PC-9 (cell line): ENCODE measurements around the gene FBXO45. TPM values are rescaled to one million over a fixed set of nuclear protein-coding genes. Genes with fewer than 3 reads are reported as not detected.

Experiments used
- BruUV-seq: library from RNA; stranded (reverse); fragments of 400-500 nt; replicated peaks from 2 replicates; lab custom pipeline; 2021; lab: Mats Ljungman, UMichigan
- CTCF ChIA-PET: fragments of 300-600 bp; sonication (Branson Sonifier 250); formaldehyde crosslinking; loops from one replicate; lab custom pipeline; 2022; ENCODE audit warnings: antibody characterized with exemption; lab: Charles Lee
- POLR2A ChIA-PET: fragments of 300-600 bp; sonication (Branson Sonifier 250); formaldehyde crosslinking; loops from one replicate; lab custom pipeline; 2022; ENCODE audit warnings: antibody characterized with exemption; ENCODE audit not compliant: unreplicated experiment; lab: Charles Lee
- DNase-seq, 2 experiments: peaks; one replicate each; pipeline versions ENCODE4 v3.0.0 to v3.0.0-alpha.2; 2015 to 2022; ENCODE audit warnings: mixed read lengths in 1 of 2
- H2AFZ ChIP-seq: fragments of 200-600 bp; sonication (generic); 2 replicates; pipeline ENCODE4 v1.8.1; 2017; ENCODE audit warnings: antibody characterized with exemption
- H3F3A ChIP-seq: fragments of 200-600 bp; sonication (generic); 2 replicates; pipeline ENCODE4 v1.8.1; 2017; ENCODE audit warnings: antibody characterized with exemption, mild to moderate bottlenecking, low read depth; ENCODE audit not compliant: insufficient read depth
- H3K27ac ChIP-seq: fragments of 200-600 bp; sonication (generic); 2 replicates; pipeline ENCODE4 v1.6.1; 2016; ENCODE audit warnings: mixed run types
- H3K27me3 ChIP-seq: fragments of 200-600 bp; sonication (generic); 2 replicates; pipeline ENCODE4 v1.6.1; 2016; ENCODE audit warnings: low read depth, mixed run types; ENCODE audit not compliant: insufficient read depth
- H3K36me3 ChIP-seq: fragments of 200-600 bp; sonication (generic); 2 replicates; pipeline ENCODE4 v1.6.1; 2016; ENCODE audit warnings: low read depth, mixed run types
- H3K4me1 ChIP-seq: fragments of 200-600 bp; sonication (generic); replicated peaks from 2 replicates; pipeline ENCODE4 v1.6.1; 2016; ENCODE audit warnings: mixed run types; ENCODE audit not compliant: insufficient read depth
- H3K4me2 ChIP-seq: fragments of 200-600 bp; sonication (generic); 2 replicates; pipeline ENCODE4 v1.6.1; 2017; ENCODE audit warnings: mixed run types
- H3K4me3 ChIP-seq: fragments of 200-600 bp; sonication (generic); 2 replicates; pipeline ENCODE4 v1.6.1; 2016; ENCODE audit warnings: mixed run types
- H3K79me2 ChIP-seq: fragments of 200-600 bp; sonication (generic); 2 replicates; pipeline ENCODE4 v1.6.1; 2017; ENCODE audit warnings: low read depth, mixed run types
- H3K9me2 ChIP-seq: fragments of 200-600 bp; sonication (generic); 2 replicates; pipeline ENCODE4 v1.8.1; 2017; ENCODE audit warnings: mild to moderate bottlenecking; ENCODE audit not compliant: insufficient read depth
- H3K9me3 ChIP-seq: fragments of 200-600 bp; sonication (generic); 2 replicates; pipeline ENCODE4 v1.8.1; 2016; ENCODE audit warnings: low read depth; ENCODE audit not compliant: insufficient read depth
- H4K20me1 ChIP-seq: fragments of 200-600 bp; sonication (generic); 2 replicates; pipeline ENCODE4 v1.8.1; 2017; ENCODE audit not compliant: insufficient read depth
- EZH2 ChIP-seq: fragments of 200-600 bp; sonication (generic); IDR thresholded peaks from 2 replicates; pipeline ENCODE4 v1.8.0; 2017; ENCODE audit warnings: antibody characterized with exemption, low read depth
- intact Hi-C: fragments of 100-400 bp; cut with micrococcal nuclease; formaldehyde crosslinking; loops from one replicate; pipeline ENCODE4 v1.10.0; 2022; ENCODE audit not compliant: unreplicated experiment
- total RNA-seq: library from RNA; stranded (reverse); gene quantifications from 2 replicates; pipeline ENCODE4 v1.2.3, GENCODE V29; 2021
- TF ChIP-seq, protein P1 (sequence below): fragments of 200-600 bp; sonication (generic); conservative IDR thresholded peaks from 2 replicates; pipeline ENCODE4 v1.6.1; 2017; ENCODE audit warnings: mixed run types, antibody characterized with exemption, mild to moderate bottlenecking, moderate library complexity

Gene FBXO45
- total RNA-seq, 1 experiment from 2014 or later, result 21.3 TPM

DNA sequence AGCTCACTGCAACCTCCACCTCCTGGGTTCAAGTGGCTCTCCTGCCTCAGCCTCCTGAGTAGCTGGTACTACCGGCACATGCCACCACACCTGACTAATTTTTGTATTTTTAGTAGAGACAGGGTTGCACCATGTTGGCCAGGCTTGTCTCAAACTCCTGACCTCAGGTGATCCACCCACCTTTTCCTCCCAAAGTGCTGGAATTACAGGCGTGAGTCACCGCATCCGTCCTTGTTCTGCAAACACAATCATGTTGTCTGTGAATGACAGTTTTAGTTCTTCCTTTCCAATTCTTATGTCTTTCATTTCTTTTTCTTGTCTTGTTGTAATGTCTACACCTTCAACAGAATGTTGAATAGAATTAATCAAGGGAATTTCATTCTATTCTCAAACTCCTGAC is 37.0 kb upstream of the FBXO45 start:
- Histone ChIP-seq H3K4me2 (no peak overlapping the region), H4K20me1 (no peaks in the 10 kb centered on the region), H3K36me3 (no peaks in the 10 kb centered on the region), H3K9me3 (0 out of 2 replicates have a peak, but pooled peaks cover 4% of the 10 kb centered on the region), H3K4me1 (no peaks in the 10 kb centered on the region), H2AFZ (no peak overlapping the region), H3F3A (peaks cover 7% of the 10 kb centered on the region; the same call in 1 of the 2 replicates), H3K79me2 (no peaks in the 10 kb centered on the region), H3K9me2 (no peaks in the 10 kb centered on the region), H3K27me3 (no peaks in the 10 kb centered on the region), H3K27ac (no peak overlapping the region), H3K4me3 (no peak overlapping the region)
- POLR2A ChIA-PET, result no interaction called here
- no TSS peak for BruUV-seq
- DNase-seq, result no peak
- TF ChIP-seq, protein P1, sequence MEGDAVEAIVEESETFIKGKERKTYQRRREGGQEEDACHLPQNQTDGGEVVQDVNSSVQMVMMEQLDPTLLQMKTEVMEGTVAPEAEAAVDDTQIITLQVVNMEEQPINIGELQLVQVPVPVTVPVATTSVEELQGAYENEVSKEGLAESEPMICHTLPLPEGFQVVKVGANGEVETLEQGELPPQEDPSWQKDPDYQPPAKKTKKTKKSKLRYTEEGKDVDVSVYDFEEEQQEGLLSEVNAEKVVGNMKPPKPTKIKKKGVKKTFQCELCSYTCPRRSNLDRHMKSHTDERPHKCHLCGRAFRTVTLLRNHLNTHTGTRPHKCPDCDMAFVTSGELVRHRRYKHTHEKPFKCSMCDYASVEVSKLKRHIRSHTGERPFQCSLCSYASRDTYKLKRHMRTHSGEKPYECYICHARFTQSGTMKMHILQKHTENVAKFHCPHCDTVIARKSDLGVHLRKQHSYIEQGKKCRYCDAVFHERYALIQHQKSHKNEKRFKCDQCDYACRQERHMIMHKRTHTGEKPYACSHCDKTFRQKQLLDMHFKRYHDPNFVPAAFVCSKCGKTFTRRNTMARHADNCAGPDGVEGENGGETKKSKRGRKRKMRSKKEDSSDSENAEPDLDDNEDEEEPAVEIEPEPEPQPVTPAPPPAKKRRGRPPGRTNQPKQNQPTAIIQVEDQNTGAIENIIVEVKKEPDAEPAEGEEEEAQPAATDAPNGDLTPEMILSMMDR, result no peak
- no peak for TF ChIP-seq EZH2
- intact Hi-C loops, result loop anchor here (10.0 kb wide), 1 partner anchor 263 kb away; no protein-coding TSS in a partner anchor
- CTCF ChIA-PET, result no interaction called here

DNA sequence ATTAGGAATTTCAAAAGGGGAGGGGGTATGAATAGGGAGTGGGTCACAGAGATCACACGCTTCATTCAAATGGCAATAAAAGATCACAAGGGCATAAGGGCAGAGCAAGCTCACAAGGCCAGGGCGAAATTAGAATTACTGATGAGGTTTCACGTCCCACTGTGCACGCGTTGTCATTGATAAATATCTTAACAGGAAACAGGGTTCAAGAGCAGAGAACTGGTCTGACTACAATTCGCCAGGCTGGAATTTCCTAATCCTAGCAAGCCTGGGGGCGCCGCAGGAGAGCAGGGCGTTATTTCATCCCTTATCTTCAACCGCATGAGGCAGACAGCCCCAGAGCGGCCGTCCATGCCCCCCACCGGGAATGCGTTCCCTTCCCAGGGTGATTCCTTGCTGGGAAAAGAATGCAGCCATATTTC is 35.2 kb upstream of the FBXO45 start:
- no peaks in the 10 kb centered on the region for H3K36me3 ChIP-seq
- H4K20me1 ChIP-seq, result no peaks in the 10 kb centered on the region
- no peak for TF ChIP-seq EZH2
- TF ChIP-seq, protein P1, result no peak
- no peaks in the 10 kb centered on the region for H3K9me2 ChIP-seq
- DNase-seq, result no peak
- no TSS peak for BruUV-seq
- H3K79me2 ChIP-seq, result no peaks in the 10 kb centered on the region
- H3K27ac ChIP-seq, result no peak overlapping the region
- H3K4me3 ChIP-seq, result no peak overlapping the region
- ChIA-PET CTCF (interaction anchor here (0.6 kb wide), 1 partner anchor 95 kb away, joined by 13 read pairs; no protein-coding TSS in a partner anchor), POLR2A (no interaction called here)
- H3K27me3 ChIP-seq, result no peaks in the 10 kb centered on the region
- H3K4me2 ChIP-seq, result no peak overlapping the region
- intact Hi-C loops, result loop anchor here (10.0 kb wide), 1 partner anchor 262 kb away; no protein-coding TSS in a partner anchor
- no peak overlapping the region for H2AFZ ChIP-seq
- 0 out of 2 replicates have a peak, but pooled peaks cover 4% of the 10 kb centered on the region for H3K9me3 ChIP-seq
- H3K4me1 ChIP-seq, result 0 out of 2 replicates have a peak, but pooled peaks cover 8% of the 10 kb centered on the region
- H3F3A ChIP-seq, result peaks cover 7% of the 10 kb centered on the region; the same call in 1 of the 2 replicates

DNA sequence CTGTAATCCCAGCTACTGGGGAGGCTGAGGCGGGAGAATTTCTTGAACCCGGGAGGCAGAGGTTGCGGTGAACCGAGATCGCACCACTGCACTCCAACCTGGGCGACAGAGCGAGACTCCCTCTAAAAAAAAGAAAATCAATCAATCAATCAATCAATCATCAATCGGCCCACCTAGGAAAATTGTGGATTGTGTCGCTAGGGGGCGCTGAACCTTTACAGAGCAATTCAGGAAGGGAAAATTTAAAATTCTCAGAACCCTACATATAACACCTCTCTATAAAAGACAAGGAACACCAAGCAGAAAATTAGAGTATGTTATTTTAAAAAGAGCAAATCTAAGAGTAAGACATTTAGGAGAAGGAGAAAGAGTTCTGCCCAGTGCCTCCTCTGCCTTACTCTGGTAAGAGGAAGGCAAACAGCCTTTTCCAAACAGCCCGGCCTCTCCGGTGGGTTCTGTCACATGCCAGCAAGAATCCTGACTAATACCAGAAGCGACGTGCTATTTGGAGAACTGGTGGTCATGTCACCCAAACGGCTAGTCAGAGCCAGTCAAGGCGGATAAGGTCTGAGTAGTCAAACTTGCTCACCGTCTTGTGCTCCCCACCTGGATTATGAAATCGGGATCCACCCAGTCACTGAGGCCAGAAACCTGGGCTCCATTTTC is 31.0 kb upstream of the FBXO45 start:
- CTCF ChIA-PET, result interaction anchor here (1.0 kb wide), 1 partner anchor 101 kb away, joined by 3 read pairs; no protein-coding TSS in a partner anchor
- peak overlapping the region; percentile 63 for H2AFZ ChIP-seq

More for the DNA sequence above, 31.0 kb upstream of the FBXO45 start:
- Histone ChIP-seq H3K4me2 (peak overlapping the region; percentile 56), H3K9me3 (no peaks in the 10 kb centered on the region; the same call in 1 of the 2 replicates), H3K9me2 (no peaks in the 10 kb centered on the region), H3K27me3 (no peaks in the 10 kb centered on the region), H3K4me3 (no peak overlapping the region; the same call in 1 of the 2 replicates), H3K79me2 (no peaks in the 10 kb centered on the region), H3K27ac (no peak overlapping the region; the same call in 1 of the 2 replicates), H3K4me1 (0 out of 2 replicates have a peak, but pooled peaks cover 8% of the 10 kb centered on the region), H3F3A (peaks cover 10% of the 10 kb centered on the region; the same call in 1 of the 2 replicates), H4K20me1 (no peaks in the 10 kb centered on the region), H3K36me3 (no peaks in the 10 kb centered on the region)
- POLR2A ChIA-PET, result no interaction called here
- TF ChIP-seq EZH2, result no peak
- TF ChIP-seq, protein P1, result peak; percentile 96
- intact Hi-C loops, result loop anchor here (2.0 to 10.0 kb wide), 4 partner anchors 27 to 257 kb away; no protein-coding TSS in a partner anchor
- DNase-seq, result peak; percentile 46 to 70
- no TSS peak for BruUV-seq
